HCT116 (cell line): ENCODE data around the gene PLD4. TPM values are rescaled to one million over a fixed set of nuclear protein-coding genes. Genes with fewer than 3 reads are reported as not detected.

ENCODE experiments used
- ATAC-seq: fragments of 200-7000 bp; cut with Tn5 transposase; 2 replicates; pipeline ENCODE4 v1.9.1; 2020; ENCODE audit warnings: mild to moderate bottlenecking, moderate library complexity
- BruUV-seq: library from RNA; stranded (reverse); fragments of 400-500 nt; replicated peaks from 2 replicates; lab custom pipeline; 2021; lab: Mats Ljungman, UMichigan
- CTCF ChIA-PET: fragments of 300-600 bp; sonication (Branson Sonifier 250); formaldehyde crosslinking; loops from one replicate; lab custom pipeline; 2021; ENCODE audit warnings: antibody characterized with exemption; lab: Charles Lee
- POLR2A ChIA-PET: fragments of 300-600, 350-600 bp; sonication (Branson Sonifier 250); formaldehyde crosslinking; loops from one replicate; lab custom pipeline; 2021; ENCODE audit warnings: antibody characterized with exemption; lab: Charles Lee
- RAD21 ChIA-PET, 2 experiments: fragments of 300-600 bp; sonication (Branson Sonifier 250); formaldehyde crosslinking; loops; one replicate each; lab custom pipeline; 2023; ENCODE audit warnings: low total read pairs in 2 of 2; ENCODE audit not compliant: uncharacterized antibody in 2 of 2, unreplicated experiment in 2 of 2, low non-redundant PET in 1 of 2; lab: Charles Lee
- DNase-seq: peaks from one replicate; pipeline ENCODE4 v3.0.0-alpha.2; 2010; ENCODE audit warnings: low read depth, low spot score
- H2AFZ ChIP-seq: fragments of 200-600 bp; shearing (Covaris generic), sonication (generic); 2 replicates; pipeline ENCODE4 v1.6.1; 2017; ENCODE audit warnings: low read depth, mixed run types, mixed read lengths, antibody characterized with exemption, low read length; ENCODE audit not compliant: poor library complexity, severe bottlenecking
- H3K27ac ChIP-seq: 2 replicates; pipeline ENCODE4 v1.5.1; 2012; ENCODE audit warnings: low read depth, low read length
- H3K27me3 ChIP-seq: fragments of 200-600 bp; sonication (generic); 2 replicates; pipeline ENCODE4 v1.6.1; 2016; ENCODE audit warnings: mixed run types, low read length, mixed read lengths; ENCODE audit not compliant: insufficient read depth
- H3K36me3 ChIP-seq, 2 experiments: fragments of 200-500 bp in 1 of 2; fragments of 200-600 bp in 1 of 2; sonication (Bioruptor generic) in 1 of 2; sonication (generic) in 1 of 2; 2 replicates each; pipeline versions ENCODE4 v1.5.1 to v1.6.1; 2014 to 2016; ENCODE audit warnings: low read length in 2 of 2, inconsistent platforms in 1 of 2, mixed read lengths in 1 of 2, mixed run types in 1 of 2; ENCODE audit not compliant: insufficient read depth in 2 of 2, control insufficient read depth in 1 of 2
- H3K4me1 ChIP-seq, 2 experiments: fragments of 200-600 bp in 1 of 2; sonication (generic) in 1 of 2; 2 replicates each; pipeline versions ENCODE4 v1.5.1 to v1.6.1; 2012 to 2017; ENCODE audit warnings: low read length in 2 of 2, inconsistent platforms in 1 of 2, mild to moderate bottlenecking in 1 of 2, mixed read lengths in 1 of 2, mixed run types in 1 of 2, moderate library complexity in 1 of 2; ENCODE audit not compliant: insufficient read depth in 2 of 2, control insufficient read depth in 1 of 2
- H3K4me2 ChIP-seq: fragments of 200-600 bp; sonication (generic); 2 replicates; pipeline ENCODE4 v1.6.1; 2017; ENCODE audit warnings: mixed run types, low read length, mixed read lengths
- H3K4me3 ChIP-seq, 2 experiments: fragments of 200-600 bp in 1 of 2; sonication (generic) in 1 of 2; replicated peaks in 1 of 2; 2 replicates each; pipeline ENCODE4 v1.5.1; 2011 to 2016; ENCODE audit warnings: low read length in 2 of 2, control low read depth in 1 of 2, low read depth in 1 of 2, mild to moderate bottlenecking in 1 of 2, mixed read lengths in 1 of 2, mixed run types in 1 of 2
- H3K79me2 ChIP-seq: fragments of 200-600 bp; sonication (generic); 2 replicates; pipeline ENCODE4 v1.6.1; 2017; ENCODE audit warnings: mild to moderate bottlenecking, mixed run types, low read length, moderate library complexity, mixed read lengths; ENCODE audit not compliant: insufficient read depth
- H3K9ac ChIP-seq: fragments of 200-600 bp; sonication (generic); 2 replicates; pipeline ENCODE4 v1.6.1; 2016; ENCODE audit warnings: low read length, mixed read lengths
- H3K9me2 ChIP-seq: fragments of 200-600 bp; sonication (generic), shearing (Covaris generic); 2 replicates; pipeline ENCODE4 v1.6.1; 2017; ENCODE audit warnings: mixed run types, mild to moderate bottlenecking, moderate library complexity; ENCODE audit not compliant: insufficient read depth
- H3K9me3 ChIP-seq, 2 experiments: fragments of 200-500 bp in 1 of 2; fragments of 200-600 bp in 1 of 2; sonication (Bioruptor generic) in 1 of 2; sonication (generic) in 1 of 2; 2 replicates each; pipeline ENCODE4 v1.6.1; 2014 to 2017; ENCODE audit warnings: low read length in 2 of 2, mixed read lengths in 2 of 2, inconsistent platforms in 1 of 2, low read depth in 1 of 2, mild to moderate bottlenecking in 1 of 2, mixed run types in 1 of 2, moderate library complexity in 1 of 2; ENCODE audit not compliant: control insufficient read depth in 1 of 2, insufficient read depth in 1 of 2
- H4K20me1 ChIP-seq: fragments of 200-600 bp; sonication (generic), shearing (Covaris generic); 2 replicates; pipeline ENCODE4 v1.6.1; 2017; ENCODE audit warnings: mixed run types, mild to moderate bottlenecking, moderate library complexity; ENCODE audit not compliant: insufficient read depth
- CBX3 ChIP-seq: IDR thresholded peaks from 2 replicates; pipeline ENCODE4 v1.6.1; 2012; ENCODE audit warnings: low read depth
- RAD21 ChIP-seq: IDR thresholded peaks from 2 replicates; pipeline ENCODE4 v1.6.1; 2012; ENCODE audit warnings: low read depth, mild to moderate bottlenecking
- intact Hi-C: fragments of 100-400 bp; cut with micrococcal nuclease; formaldehyde crosslinking; loops from 2 replicates; pipeline ENCODE4 v1.10.0; 2022
- total RNA-seq: library from RNA; stranded (reverse); gene quantifications from one replicate; pipeline ENCODE4 v1.2.1, GENCODE V29; 2021; ENCODE audit not compliant: unreplicated experiment
- TF ChIP-seq, protein P1 (sequence below): IDR thresholded peaks from 2 replicates; pipeline ENCODE4 v1.6.1; 2011; ENCODE audit warnings: mild to moderate bottlenecking, low read length, moderate library complexity; ENCODE audit not compliant: insufficient replicate concordance; ENCODE audit errors: extremely low read depth
- TF ChIP-seq, protein P2 (sequence below), 3 experiments: fragments of 200-600 bp in 1 of 3; sonication (generic) in 1 of 3; IDR thresholded peaks in 2 of 3; conservative IDR thresholded peaks in 1 of 3; 2 replicates each; pipeline ENCODE4 v1.5.1; 2012 to 2017; ENCODE audit warnings: low read depth in 2 of 3, low read length in 2 of 3, antibody characterized with exemption in 1 of 3, borderline replicate concordance in 1 of 3, control low read depth in 1 of 3, mild to moderate bottlenecking in 1 of 3, mixed read lengths in 1 of 3, mixed run types in 1 of 3, moderate library complexity in 1 of 3; ENCODE audit not compliant: insufficient read depth in 1 of 3

PLD4 gene
- total RNA-seq, 1 experiment from 2014 or later, result 0.12 TPM

DNA sequence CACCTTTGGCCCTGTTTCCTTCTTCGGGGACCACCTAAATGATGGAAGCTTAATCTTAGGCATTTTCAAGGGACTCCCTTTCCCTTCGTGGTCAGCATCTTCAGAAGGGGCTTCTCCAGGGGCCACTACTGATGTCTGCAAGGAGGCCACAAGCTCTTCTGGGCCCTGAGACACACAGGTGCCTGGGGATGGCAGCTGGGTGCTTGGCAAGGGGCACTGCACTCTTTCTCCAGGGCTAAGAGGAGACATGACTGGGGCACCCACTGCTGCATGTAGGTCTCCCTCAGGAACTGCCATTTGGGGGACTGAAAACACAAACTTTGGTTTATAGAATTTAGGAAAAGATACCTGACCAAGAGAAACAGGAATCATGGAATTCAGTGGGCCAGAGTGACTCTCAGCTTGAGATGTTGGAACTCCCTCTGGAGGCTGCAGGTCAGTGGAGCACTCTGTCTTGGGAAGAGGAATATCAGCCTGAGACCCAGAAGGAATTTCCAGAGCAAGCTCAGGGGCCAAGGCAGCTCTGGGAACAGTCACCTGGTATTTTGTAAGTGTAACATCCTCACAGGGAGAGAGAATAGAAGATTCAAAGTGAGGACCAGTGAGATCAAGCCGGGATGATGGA is 16.0 kb downstream of the PLD4 start:
- H3K4me2 ChIP-seq, result no peak overlapping the region
- no peaks in the 10 kb centered on the region for H3K36me3 ChIP-seq
- no peak overlapping the region for H3K27ac ChIP-seq
- no peaks in the 10 kb centered on the region for H3K9me3 ChIP-seq
- no peak overlapping the region for H3K9ac ChIP-seq
- BruUV-seq, result no TSS peak
- DNase-seq (no peak), ATAC-seq (peak; percentile 75)
- intact Hi-C loops, result no loop called here
- H4K20me1 ChIP-seq, result no peaks in the 10 kb centered on the region
- H3K9me2 ChIP-seq, result no peaks in the 10 kb centered on the region
- no peak overlapping the region for H2AFZ ChIP-seq
- RAD21 ChIA-PET, result no interaction called here
- POLR2A ChIA-PET, result no interaction called here
- no peaks in the 10 kb centered on the region for H3K4me1 ChIP-seq
- H3K79me2 ChIP-seq, result no peaks in the 10 kb centered on the region
- no peaks in the 10 kb centered on the region for H3K27me3 ChIP-seq
- CTCF ChIA-PET, result no interaction called here
- no peak overlapping the region for H3K4me3 ChIP-seq
- TF ChIP-seq, protein P1, sequence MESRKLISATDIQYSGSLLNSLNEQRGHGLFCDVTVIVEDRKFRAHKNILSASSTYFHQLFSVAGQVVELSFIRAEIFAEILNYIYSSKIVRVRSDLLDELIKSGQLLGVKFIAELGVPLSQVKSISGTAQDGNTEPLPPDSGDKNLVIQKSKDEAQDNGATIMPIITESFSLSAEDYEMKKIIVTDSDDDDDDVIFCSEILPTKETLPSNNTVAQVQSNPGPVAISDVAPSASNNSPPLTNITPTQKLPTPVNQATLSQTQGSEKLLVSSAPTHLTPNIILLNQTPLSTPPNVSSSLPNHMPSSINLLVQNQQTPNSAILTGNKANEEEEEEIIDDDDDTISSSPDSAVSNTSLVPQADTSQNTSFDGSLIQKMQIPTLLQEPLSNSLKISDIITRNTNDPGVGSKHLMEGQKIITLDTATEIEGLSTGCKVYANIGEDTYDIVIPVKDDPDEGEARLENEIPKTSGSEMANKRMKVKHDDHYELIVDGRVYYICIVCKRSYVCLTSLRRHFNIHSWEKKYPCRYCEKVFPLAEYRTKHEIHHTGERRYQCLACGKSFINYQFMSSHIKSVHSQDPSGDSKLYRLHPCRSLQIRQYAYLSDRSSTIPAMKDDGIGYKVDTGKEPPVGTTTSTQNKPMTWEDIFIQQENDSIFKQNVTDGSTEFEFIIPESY, result no peak
- TF ChIP-seq, protein P2, sequence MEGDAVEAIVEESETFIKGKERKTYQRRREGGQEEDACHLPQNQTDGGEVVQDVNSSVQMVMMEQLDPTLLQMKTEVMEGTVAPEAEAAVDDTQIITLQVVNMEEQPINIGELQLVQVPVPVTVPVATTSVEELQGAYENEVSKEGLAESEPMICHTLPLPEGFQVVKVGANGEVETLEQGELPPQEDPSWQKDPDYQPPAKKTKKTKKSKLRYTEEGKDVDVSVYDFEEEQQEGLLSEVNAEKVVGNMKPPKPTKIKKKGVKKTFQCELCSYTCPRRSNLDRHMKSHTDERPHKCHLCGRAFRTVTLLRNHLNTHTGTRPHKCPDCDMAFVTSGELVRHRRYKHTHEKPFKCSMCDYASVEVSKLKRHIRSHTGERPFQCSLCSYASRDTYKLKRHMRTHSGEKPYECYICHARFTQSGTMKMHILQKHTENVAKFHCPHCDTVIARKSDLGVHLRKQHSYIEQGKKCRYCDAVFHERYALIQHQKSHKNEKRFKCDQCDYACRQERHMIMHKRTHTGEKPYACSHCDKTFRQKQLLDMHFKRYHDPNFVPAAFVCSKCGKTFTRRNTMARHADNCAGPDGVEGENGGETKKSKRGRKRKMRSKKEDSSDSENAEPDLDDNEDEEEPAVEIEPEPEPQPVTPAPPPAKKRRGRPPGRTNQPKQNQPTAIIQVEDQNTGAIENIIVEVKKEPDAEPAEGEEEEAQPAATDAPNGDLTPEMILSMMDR (IDR thresholded peaks at IDR 0.05 in 2 of 3, conservative IDR thresholded peaks at IDR 0.05 in 1 of 3; ENCODE audit: borderline replicate concordance in 1 of 3, insufficient read depth in 1 of 3, low read depth in 2 of 3, low read length in 2 of 3), result peak in 2 of 3 experiments; percentile 11 to 30; a peak in 1 of 6 replicates
- TF ChIP-seq RAD21 (peak; percentile 35; the same call in 1 of the 2 replicates), CBX3 (no peak)
- TF ChIP-seq, all 23 proteins: peak for 2
